OCI-LY1 (cell line): ENCODE measurements around the gene PCNT.

ENCODE experiments used
- H2AFZ ChIP-seq: fragments of 200-600 bp; sonication (generic), shearing (Covaris generic); 2 replicates; pipeline ENCODE4 v1.6.0; 2014; ENCODE audit warnings: antibody characterized with exemption, mild to moderate bottlenecking, low read length
- H3F3A ChIP-seq: fragments of 200-600 bp; sonication (generic), shearing (Covaris generic); 2 replicates; pipeline ENCODE4 v1.6.0; 2014; ENCODE audit warnings: mild to moderate bottlenecking, antibody characterized with exemption, low read length, moderate library complexity; ENCODE audit not compliant: insufficient read depth
- H3K27ac ChIP-seq: fragments of 200-600 bp; sonication (generic); 2 replicates; pipeline ENCODE4 v1.5.1; 2014; ENCODE audit warnings: low read length, mixed run types, mild to moderate bottlenecking, low read depth; ENCODE audit not compliant: poor library complexity, severe bottlenecking
- H3K27me3 ChIP-seq: fragments of 200-600 bp; sonication (generic); 2 replicates; pipeline ENCODE4 v1.6.0; 2014; ENCODE audit warnings: antibody characterized with exemption, mild to moderate bottlenecking, low read length, moderate library complexity; ENCODE audit not compliant: insufficient read depth
- H3K36me3 ChIP-seq: fragments of 200-600 bp; sonication (generic); 2 replicates; pipeline ENCODE4 v1.6.1; 2014; ENCODE audit warnings: mild to moderate bottlenecking, antibody characterized with exemption, low read length, moderate library complexity, mixed read lengths; ENCODE audit not compliant: insufficient read depth
- H3K4me1 ChIP-seq: fragments of 200-600 bp; sonication (generic); 2 replicates; pipeline ENCODE4 v1.5.1; 2014; ENCODE audit warnings: mild to moderate bottlenecking, low read length, moderate library complexity; ENCODE audit not compliant: insufficient read depth, severe bottlenecking
- H3K4me2 ChIP-seq: fragments of 200-600 bp; sonication (generic), shearing (Covaris generic); 2 replicates; pipeline ENCODE4 v1.6.1; 2014; ENCODE audit warnings: low read length
- H3K4me3 ChIP-seq: fragments of 200-600 bp; sonication (generic); 2 replicates; pipeline ENCODE4 v1.5.1; 2014; ENCODE audit warnings: low read length, low read depth, mild to moderate bottlenecking, mixed read lengths; ENCODE audit not compliant: poor library complexity, severe bottlenecking
- H3K79me2 ChIP-seq: fragments of 200-600 bp; shearing (Covaris generic); 2 replicates; pipeline ENCODE4 v1.6.1; 2016; ENCODE audit warnings: mixed run types, low read length, mixed read lengths; ENCODE audit not compliant: insufficient read depth
- H3K9ac ChIP-seq: fragments of 200-600 bp; sonication (generic), shearing (Covaris generic); 2 replicates; pipeline ENCODE4 v1.6.1; 2014; ENCODE audit warnings: mild to moderate bottlenecking, low read length, mixed read lengths
- H3K9me2 ChIP-seq: fragments of 200-600 bp; sonication (generic), shearing (Covaris generic); 2 replicates; pipeline ENCODE4 v1.6.1; 2014; ENCODE audit warnings: low read depth, mild to moderate bottlenecking, low read length, mixed read lengths
- H3K9me3 ChIP-seq: fragments of 200-600 bp; shearing (Covaris generic); 2 replicates; pipeline ENCODE4 v1.6.1; 2014; ENCODE audit warnings: low read length, mixed read lengths
- H4K20me1 ChIP-seq: fragments of 200-600 bp; sonication (generic), shearing (Covaris generic); 2 replicates; pipeline ENCODE4 v1.6.0; 2016; ENCODE audit warnings: mild to moderate bottlenecking, low read length; ENCODE audit not compliant: insufficient read depth
- CTCF ChIP-seq: fragments of 200-600 bp; sonication (generic), shearing (Covaris generic); IDR thresholded peaks from 2 replicates; pipeline ENCODE4 v1.5.1; 2017; ENCODE audit warnings: mild to moderate bottlenecking, antibody characterized with exemption, low read length, moderate library complexity, mixed read lengths
- EZH2 ChIP-seq: fragments of 200-600 bp; sonication (generic), shearing (Covaris generic); IDR thresholded peaks from 2 replicates; pipeline ENCODE4 v1.8.0; 2017; ENCODE audit warnings: borderline replicate concordance, mixed run types, mild to moderate bottlenecking, antibody characterized with exemption, low read length, moderate library complexity, mixed read lengths

Gene PCNT

GRCh38 chr21:46311568-46311967 is 12.4 kb upstream of the PCNT start:
- no peaks in the 10 kb centered on the region for H3K79me2 ChIP-seq
- no peaks in the 10 kb centered on the region for H3F3A ChIP-seq
- H3K9me2 ChIP-seq = no peaks in the 10 kb centered on the region
- H3K4me2 ChIP-seq = no peak overlapping the region
- no peak overlapping the region for H3K4me3 ChIP-seq
- no peaks in the 10 kb centered on the region for H4K20me1 ChIP-seq
- H3K4me1 ChIP-seq = no peaks in the 10 kb centered on the region
- TF ChIP-seq CTCF (no peak), EZH2 (no peak)
- no peaks in the 10 kb centered on the region for H3K27me3 ChIP-seq
- no peak overlapping the region for H3K27ac ChIP-seq
- H3K9me3 ChIP-seq = no peaks in the 10 kb centered on the region
- peaks cover 71% of the 10 kb centered on the region for H3K36me3 ChIP-seq
- no peak overlapping the region for H3K9ac ChIP-seq
- no peak overlapping the region for H2AFZ ChIP-seq

- Histone ChIP-seq H3K9ac (no peak overlapping the region), H3K9me2 (no peaks in the 10 kb centered on the region), H3K27ac (no peak overlapping the region), H3K9me3 (no peaks in the 10 kb centered on the region), H4K20me1 (no peaks in the 10 kb centered on the region), H3K4me1 (no peaks in the 10 kb centered on the region), H2AFZ (no peak overlapping the region), H3F3A (no peaks in the 10 kb centered on the region), H3K79me2 (no peaks in the 10 kb centered on the region), H3K4me3 (no peak overlapping the region), H3K27me3 (no peaks in the 10 kb centered on the region), H3K36me3 (peaks cover 62% of the 10 kb centered on the region), H3K4me2 (no peak overlapping the region)
- no peak for TF ChIP-seq EZH2
- no peak for TF ChIP-seq CTCF
Observed at GRCh38 chr21:46312949-46313348, 11.0 kb upstream of the PCNT start.

GRCh38 chr21:46314441-46315020 is 9.4 kb upstream of the PCNT start:
- Histone ChIP-seq H3K4me2 (no peak overlapping the region), H3K9me2 (no peaks in the 10 kb centered on the region), H2AFZ (no peak overlapping the region), H3K36me3 (peaks cover 55% of the 10 kb centered on the region), H3K27me3 (no peaks in the 10 kb centered on the region), H3K4me1 (no peaks in the 10 kb centered on the region), H3K27ac (no peak overlapping the region), H3K9me3 (no peaks in the 10 kb centered on the region), H4K20me1 (no peaks in the 10 kb centered on the region), H3K79me2 (no peaks in the 10 kb centered on the region), H3K4me3 (no peak overlapping the region), H3F3A (no peaks in the 10 kb centered on the region), H3K9ac (no peak overlapping the region)
- TF ChIP-seq EZH2 (no peak), CTCF (no peak)
